Esophagus squamous epithelium (tissue), 5 donors: Measurements from ENCODE around the gene TULP1. TPM values are rescaled to one million over a fixed set of nuclear protein-coding genes. Genes with fewer than 3 reads are reported as not detected.

Experiments used
- DNase-seq: peaks from one replicate; lab custom pipeline; 2025; lab: John Stamatoyannopoulos, UW
- H3K27ac ChIP-seq, 4 donors: fragments of 200-600 bp; sonication (generic); one replicate each; pipeline ENCODE4 v1.5.1; 2016 to 2019; ENCODE audit warnings: mild to moderate bottlenecking in 1 of 4
- H3K27me3 ChIP-seq, 4 donors: fragments of 200-600 bp; sonication (generic); 1 replicate in 3 of 4; 2 replicates in 1 of 4; pipeline versions ENCODE4 v1.5.1 to v1.6.0; 2017 to 2021; ENCODE audit warnings: antibody characterized with exemption in 1 of 4
- H3K36me3 ChIP-seq, 3 donors: fragments of 200-600 bp; sonication (generic); one replicate each; pipeline ENCODE4 v1.5.1; 2016 to 2019
- H3K4me1 ChIP-seq, 3 donors: fragments of 200-600 bp; sonication (generic); one replicate each; pipeline ENCODE4 v1.5.1; 2017 to 2019
- H3K4me3 ChIP-seq, 4 donors: fragments of 200-600 bp; sonication (generic); 1 replicate in 3 of 4; 2 replicates in 1 of 4; pipeline ENCODE4 v1.5.1; 2016 to 2019; ENCODE audit warnings: mild to moderate bottlenecking in 2 of 4, moderate library complexity in 1 of 4
- H3K9me3 ChIP-seq, 3 donors: fragments of 200-600 bp; sonication (generic); one replicate each; pipeline ENCODE4 v1.5.1; 2016 to 2019
- POLR2A ChIP-seq, 4 donors: fragments of 450-650 bp; IDR thresholded peaks; one replicate each; pipeline ENCODE4 v1.6.1; 2017; ENCODE audit warnings: antibody characterized with exemption in 4 of 4, mild to moderate bottlenecking in 4 of 4, moderate library complexity in 3 of 4
- WGBS, 2 donors: methylation state at CpG; one replicate each; pipeline ENCODE4 v1.1.5; 2018; 5-methylcytosine and 5-hydroxymethylcytosine counted together
- intact Hi-C: fragments of 100-400 bp; cut with DNase I; formaldehyde crosslinking; loops from one replicate; pipeline ENCODE4 v1.15.0; 2022
- total RNA-seq, 4 donors: library from RNA; depleted of rRNA; stranded (reverse); fragments of >200 nt; gene quantifications; one replicate each; pipeline ENCODE4 v1.1.0, GENCODE V29; 2016
- TF ChIP-seq, protein P1 (sequence below), 6 experiments: fragments of 450-650 bp in 4 of 6; fragments of 200-600 bp in 2 of 6; sonication (generic) in 2 of 6; IDR thresholded peaks; one replicate each; pipeline ENCODE4 v1.5.1; 2016 to 2019; ENCODE audit warnings: antibody characterized with exemption in 6 of 6, mild to moderate bottlenecking in 4 of 6, moderate library complexity in 4 of 6
- donor health status: DM: yes; HTN: yes; CAD: no.

Gene TULP1
- total RNA-seq, 4 donors from 2014 or later, result not detected

DNA sequence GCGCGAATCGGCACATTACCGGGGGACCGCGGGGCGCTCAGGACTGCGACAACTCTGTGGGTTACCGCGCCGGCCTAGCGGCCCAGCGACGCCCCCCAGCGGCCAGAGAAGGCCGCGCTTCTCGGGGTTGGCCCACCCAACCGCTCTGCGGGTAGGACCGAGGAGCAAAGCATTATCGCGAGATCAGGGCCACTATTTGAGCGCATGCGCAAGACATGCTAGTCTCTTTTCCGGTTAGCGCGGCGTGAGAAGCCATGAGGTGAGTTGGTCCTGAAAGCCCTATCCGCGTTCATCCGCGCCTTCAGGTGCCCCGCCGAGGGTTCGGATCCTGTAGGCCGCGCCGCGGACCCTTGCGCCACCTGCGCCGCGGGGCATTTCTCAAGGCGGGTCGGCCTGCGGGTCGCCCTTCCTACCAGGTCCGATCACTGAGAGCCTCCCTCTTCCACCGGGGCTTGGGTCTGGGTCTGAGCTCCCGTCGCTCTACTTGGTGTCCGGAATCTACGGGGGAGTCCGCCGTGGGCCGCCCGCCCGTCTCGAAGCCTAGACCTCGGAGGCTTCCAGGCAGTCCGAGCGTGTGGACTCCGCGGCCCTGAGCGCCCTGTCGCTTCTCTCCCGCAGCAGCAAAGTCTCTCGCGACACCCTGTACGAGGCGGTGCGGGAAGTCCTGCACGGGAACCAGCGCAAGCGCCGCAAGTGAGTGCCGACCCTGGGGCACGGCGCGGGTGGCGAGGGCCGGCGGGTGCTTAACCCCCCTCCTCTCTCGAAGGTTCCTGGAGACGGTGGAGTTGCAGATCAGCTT, 44.3 kb downstream of the TULP1 start, which contains the start of gene RPL10A:
TSS of gene RPL10A (plus strand) at position 221 of the 799 bp plus-strand sequence. CDS start at position 255, 34 bp downstream.
- H3K4me3 ChIP-seq, result peak within 1 kb of the TSS; percentile 64 to 91 (median 74)
- 0% methylated on average over 14 to 26 of the region's 86 CpGs for WGBS, 2 donors
- intact Hi-C loops, result no loop called here
- peak in 3 of 4 donors; percentile 76 to 94 (median 92) for TF ChIP-seq POLR2A (IDR thresholded peaks at IDR 0.05)
- TF ChIP-seq, protein P1, sequence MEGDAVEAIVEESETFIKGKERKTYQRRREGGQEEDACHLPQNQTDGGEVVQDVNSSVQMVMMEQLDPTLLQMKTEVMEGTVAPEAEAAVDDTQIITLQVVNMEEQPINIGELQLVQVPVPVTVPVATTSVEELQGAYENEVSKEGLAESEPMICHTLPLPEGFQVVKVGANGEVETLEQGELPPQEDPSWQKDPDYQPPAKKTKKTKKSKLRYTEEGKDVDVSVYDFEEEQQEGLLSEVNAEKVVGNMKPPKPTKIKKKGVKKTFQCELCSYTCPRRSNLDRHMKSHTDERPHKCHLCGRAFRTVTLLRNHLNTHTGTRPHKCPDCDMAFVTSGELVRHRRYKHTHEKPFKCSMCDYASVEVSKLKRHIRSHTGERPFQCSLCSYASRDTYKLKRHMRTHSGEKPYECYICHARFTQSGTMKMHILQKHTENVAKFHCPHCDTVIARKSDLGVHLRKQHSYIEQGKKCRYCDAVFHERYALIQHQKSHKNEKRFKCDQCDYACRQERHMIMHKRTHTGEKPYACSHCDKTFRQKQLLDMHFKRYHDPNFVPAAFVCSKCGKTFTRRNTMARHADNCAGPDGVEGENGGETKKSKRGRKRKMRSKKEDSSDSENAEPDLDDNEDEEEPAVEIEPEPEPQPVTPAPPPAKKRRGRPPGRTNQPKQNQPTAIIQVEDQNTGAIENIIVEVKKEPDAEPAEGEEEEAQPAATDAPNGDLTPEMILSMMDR (IDR thresholded peaks at IDR 0.05), result peak; percentile 93 to 99 (median 98)
- peaks cover 21 to 54% (median 21%) of the 10 kb centered on the region in 3 donors for H3K4me1 ChIP-seq
- peak; percentile 67 for DNase-seq
- no peaks in the 10 kb centered on the region for H3K27me3 ChIP-seq
- H3K9me3 ChIP-seq, result no peaks in the 10 kb centered on the region
- H3K36me3 ChIP-seq, result peaks cover 7 to 71% (median 13%) of the 10 kb centered on the region in 3 donors
- peak within 1 kb of the TSS; percentile 91 to 93 (median 92) for H3K27ac ChIP-seq

DNA sequence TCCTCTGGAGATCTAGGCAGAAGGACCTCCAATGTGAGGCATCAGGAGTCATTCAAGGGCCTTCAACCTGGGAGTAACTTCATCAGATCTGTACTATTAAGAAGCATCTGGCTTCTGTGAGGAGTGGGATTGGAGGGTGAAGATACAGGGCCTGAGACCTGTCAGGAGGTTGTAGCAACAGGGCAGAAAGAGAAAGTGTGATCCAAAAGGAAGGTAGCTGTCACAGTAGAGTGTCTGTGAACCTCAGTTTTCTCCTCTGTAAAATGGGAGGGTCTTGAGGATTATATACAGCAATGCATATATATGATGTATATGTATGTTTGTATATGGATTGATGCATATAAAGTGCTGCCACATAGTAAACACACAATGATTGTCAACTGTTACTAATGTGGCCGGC, 47.0 kb downstream of the TULP1 start:
- Histone ChIP-seq H3K27ac (no peak overlapping the region), H3K4me3 (no peak overlapping the region), H3K4me1 (peaks cover 12 to 41% (median 13%) of the 10 kb centered on the region in 3 donors), H3K36me3 (peaks cover 7 to 62% (median 8%) of the 10 kb centered on the region in 3 donors), H3K27me3 (no peaks in the 10 kb centered on the region), H3K9me3 (no peaks in the 10 kb centered on the region)
- no peak for TF ChIP-seq POLR2A (IDR thresholded peaks at IDR 0.05)
- TF ChIP-seq, protein P1 (IDR thresholded peaks at IDR 0.05), result no peak
- no peak for DNase-seq
- intact Hi-C loops, result no loop called here
- WGBS, 2 donors, result 90 to 100% methylated on average over 1 of the region's 1 CpG

DNA sequence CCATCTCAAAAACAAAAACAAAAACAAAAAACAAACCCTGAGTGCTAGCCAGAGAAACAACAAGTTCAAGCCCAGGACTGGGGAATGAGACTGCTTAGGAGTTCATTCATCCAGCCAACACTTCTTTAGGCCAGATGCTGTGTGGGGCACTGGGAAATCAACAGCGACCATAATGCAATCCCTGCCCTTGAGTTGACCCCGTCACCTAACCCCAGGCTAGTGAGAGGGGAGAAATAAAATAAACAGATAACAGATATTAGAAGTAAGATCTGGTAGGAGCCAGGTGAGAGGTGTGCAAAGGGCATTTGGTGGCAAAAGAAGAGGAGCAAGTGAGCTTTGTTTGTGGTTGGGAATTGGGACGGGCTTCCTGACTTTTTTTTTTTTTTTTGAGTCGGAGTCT, 49.4 kb downstream of the TULP1 start:
- Histone ChIP-seq H3K27ac (no peak overlapping the region), H3K9me3 (no peaks in the 10 kb centered on the region), H3K4me1 (peaks cover 0 to 30% (median 5%) of the 10 kb centered on the region in 3 donors), H3K4me3 (no peak overlapping the region), H3K27me3 (no peaks in the 10 kb centered on the region), H3K36me3 (peaks cover 0 to 67% (median 8%) of the 10 kb centered on the region in 3 donors)
- WGBS, 2 donors, result 78 to 85% methylated on average over 4 of the region's 4 CpGs
- TF ChIP-seq, protein P1 (IDR thresholded peaks at IDR 0.05), result no peak
- TF ChIP-seq POLR2A (IDR thresholded peaks at IDR 0.05), result no peak
- DNase-seq, result no peak
- intact Hi-C loops, result no loop called here

DNA sequence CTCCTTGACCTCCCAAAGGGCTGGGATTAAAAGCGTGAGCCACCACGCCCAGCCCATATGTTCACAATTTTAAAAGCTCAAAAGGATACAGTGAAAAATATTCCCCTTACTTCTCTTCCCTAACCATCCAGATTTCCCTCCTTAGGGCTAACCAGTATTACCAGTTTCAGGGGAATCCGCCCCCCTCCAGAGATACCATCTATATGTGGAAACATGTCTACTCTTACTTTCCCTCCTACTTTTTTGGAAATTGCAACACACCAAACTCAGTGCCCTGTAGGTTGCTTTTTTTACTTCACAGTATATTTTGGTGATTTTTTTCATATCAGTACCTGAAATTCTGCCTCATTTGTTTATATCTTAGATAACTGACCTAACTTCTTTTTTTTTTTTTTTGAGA, 51.4 kb downstream of the TULP1 start:
- Histone ChIP-seq H3K4me3 (no peak overlapping the region), H3K27me3 (no peaks in the 10 kb centered on the region), H3K27ac (peak overlapping the region in 2 of 4 donors; percentile 13 to 38), H3K36me3 (peaks cover 0 to 82% (median 4%) of the 10 kb centered on the region in 3 donors), H3K4me1 (peaks cover 0 to 21% (median 0%) of the 10 kb centered on the region in 3 donors), H3K9me3 (no peaks in the 10 kb centered on the region)
- intact Hi-C loops, result no loop called here
- 33 to 42% methylated on average over 1 to 3 of the region's 3 CpGs for WGBS, 2 donors
- no peak for DNase-seq
- TF ChIP-seq, protein P1 (IDR thresholded peaks at IDR 0.05), result no peak
- no peak for TF ChIP-seq POLR2A (IDR thresholded peaks at IDR 0.05)

DNA sequence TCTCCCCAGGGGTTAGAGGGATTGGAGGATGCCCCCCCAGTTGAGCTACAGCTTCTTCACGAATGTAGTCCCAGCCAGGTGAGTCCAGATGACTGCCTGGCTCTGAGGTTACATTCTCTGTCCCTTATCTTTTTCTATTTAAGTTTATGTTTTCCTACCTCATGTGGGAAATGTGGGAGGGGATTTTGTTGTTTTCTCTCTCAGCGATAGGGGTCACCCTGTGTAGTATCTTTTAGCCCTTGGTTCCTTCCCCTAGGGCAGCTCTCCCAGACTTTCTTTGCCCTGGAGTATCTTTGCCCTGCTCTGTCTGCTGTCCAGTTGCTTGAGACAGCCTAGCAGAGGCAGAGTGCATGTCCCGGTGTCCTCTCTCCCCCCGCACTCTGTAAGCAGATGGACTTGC, 54.8 kb downstream of the TULP1 start:
- Histone ChIP-seq H3K4me1 (peaks cover 18 to 55% (median 21%) of the 10 kb centered on the region in 3 donors), H3K27me3 (no peaks in the 10 kb centered on the region), H3K27ac (no peak overlapping the region), H3K9me3 (no peaks in the 10 kb centered on the region), H3K4me3 (no peak overlapping the region), H3K36me3 (peaks cover 0 to 67% (median 0%) of the 10 kb centered on the region in 3 donors)
- intact Hi-C loops, result no loop called here
- TF ChIP-seq, protein P1 (IDR thresholded peaks at IDR 0.05), result no peak
- no peak for TF ChIP-seq POLR2A (IDR thresholded peaks at IDR 0.05)
- DNase-seq, result no peak
- WGBS, 2 donors, result 73 to 76% methylated on average over 4 of the region's 4 CpGs
